GM19193 (cell line): ENCODE data around the gene TRIM9.

Experiments used
- POLR2A ChIP-seq: IDR thresholded peaks from 4 replicates; pipeline ENCODE4 v1.6.1; 2011; ENCODE audit not compliant: insufficient read depth, insufficient read length; ENCODE audit errors: extremely low read depth

The TRIM9 gene

GRCh38 chr14:51039252-51039651, 55.7 kb downstream of the TRIM9 start:
- no peak for TF ChIP-seq POLR2A

- TF ChIP-seq POLR2A = no peak
These were observed 59.2 kb downstream of the TRIM9 start for GRCh38 chr14:51035611-51036192.

GRCh38 chr14:51028851-51029754, 65.8 kb downstream of the TRIM9 start:
- TF ChIP-seq POLR2A = no peak

GRCh38 chr14:51028361-51028760, 66.5 kb downstream of the TRIM9 start:
- no peak for TF ChIP-seq POLR2A

- no peak for TF ChIP-seq POLR2A
These were observed 70.5 kb downstream of the TRIM9 start for GRCh38 chr14:51024377-51024776.

GRCh38 chr14:51023964-51024363, 70.9 kb downstream of the TRIM9 start:
- no peak for TF ChIP-seq POLR2A

GRCh38 chr14:51022769-51023168, 72.1 kb downstream of the TRIM9 start:
- TF ChIP-seq POLR2A = no peak

GRCh38 chr14:51020024-51020710, 74.7 kb downstream of the TRIM9 start:
- no peak for TF ChIP-seq POLR2A

GRCh38 chr14:51019089-51019488, 75.8 kb downstream of the TRIM9 start:
- TF ChIP-seq POLR2A = no peak

- no peak for TF ChIP-seq POLR2A
These were observed 76.4 kb downstream of the TRIM9 start for GRCh38 chr14:51018521-51018920.

GRCh38 chr14:51014625-51015024, 80.3 kb downstream of the TRIM9 start:
- TF ChIP-seq POLR2A = no peak

- no peak for TF ChIP-seq POLR2A
These were observed 80.8 kb downstream of the TRIM9 start for GRCh38 chr14:51014086-51014485.

GRCh38 chr14:51012055-51012454, 82.8 kb downstream of the TRIM9 start:
- no peak for TF ChIP-seq POLR2A

GRCh38 chr14:51008446-51008845, 86.5 kb downstream of the TRIM9 start:
- TF ChIP-seq POLR2A = no peak

- TF ChIP-seq POLR2A = no peak
These were observed 88.1 kb downstream of the TRIM9 start for GRCh38 chr14:51006781-51007211.
